Upper lobe of left lung (tissue), 4 donors: Measurements from ENCODE around the gene PCBP4.

Experiments used
- EP300 ChIP-seq, 4 donors: sonication (generic); formaldehyde crosslinking; IDR thresholded peaks; one replicate each; pipeline ENCODE4 v1.5.1; 2017; ENCODE audit warnings: antibody characterized with exemption in 4 of 4, control low read depth in 2 of 4
- POLR2A ChIP-seq, 4 donors: fragments of 450-650 bp; IDR thresholded peaks; one replicate each; pipeline ENCODE4 v1.5.1; 2016 to 2017; ENCODE audit warnings: antibody characterized with exemption in 4 of 4, mild to moderate bottlenecking in 2 of 4
- POLR2AphosphoS5 ChIP-seq, 2 donors: sonication (generic); formaldehyde crosslinking; IDR thresholded peaks; one replicate each; pipeline ENCODE4 v1.5.1; 2017; ENCODE audit warnings: antibody characterized with exemption in 2 of 2
- TF ChIP-seq, protein P1 (sequence below), 6 experiments: fragments of 450-650 bp in 4 of 6; fragments of 200-600 bp in 2 of 6; sonication (generic) in 2 of 6; IDR thresholded peaks; one replicate each; pipeline ENCODE4 v1.5.1; 2016 to 2019; ENCODE audit warnings: antibody characterized with exemption in 6 of 6

DNA sequence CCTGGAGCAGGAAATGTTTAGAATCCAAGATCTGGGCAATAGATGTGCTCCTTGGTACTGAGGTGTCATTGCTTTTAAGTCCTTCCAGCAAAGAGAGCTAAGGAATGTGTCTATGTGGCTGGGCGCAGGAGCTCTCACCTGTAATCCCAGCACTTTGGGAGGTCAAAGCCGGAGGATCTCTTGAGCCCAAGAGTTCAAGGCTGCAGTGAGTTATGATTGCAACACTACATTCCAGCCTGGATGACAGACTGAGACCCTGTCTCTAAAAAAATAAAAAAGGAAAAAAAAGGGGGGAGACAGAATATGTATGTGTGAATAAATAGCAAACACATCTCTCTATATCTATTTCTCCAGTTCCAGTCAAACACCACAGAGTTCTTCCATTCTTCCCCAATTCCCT lies 16.4 kb downstream of the PCBP4 start:
- no peak for TF ChIP-seq POLR2AphosphoS5 (IDR thresholded peaks at IDR 0.05)
- TF ChIP-seq POLR2A (IDR thresholded peaks at IDR 0.05) = no peak
- TF ChIP-seq, protein P1, sequence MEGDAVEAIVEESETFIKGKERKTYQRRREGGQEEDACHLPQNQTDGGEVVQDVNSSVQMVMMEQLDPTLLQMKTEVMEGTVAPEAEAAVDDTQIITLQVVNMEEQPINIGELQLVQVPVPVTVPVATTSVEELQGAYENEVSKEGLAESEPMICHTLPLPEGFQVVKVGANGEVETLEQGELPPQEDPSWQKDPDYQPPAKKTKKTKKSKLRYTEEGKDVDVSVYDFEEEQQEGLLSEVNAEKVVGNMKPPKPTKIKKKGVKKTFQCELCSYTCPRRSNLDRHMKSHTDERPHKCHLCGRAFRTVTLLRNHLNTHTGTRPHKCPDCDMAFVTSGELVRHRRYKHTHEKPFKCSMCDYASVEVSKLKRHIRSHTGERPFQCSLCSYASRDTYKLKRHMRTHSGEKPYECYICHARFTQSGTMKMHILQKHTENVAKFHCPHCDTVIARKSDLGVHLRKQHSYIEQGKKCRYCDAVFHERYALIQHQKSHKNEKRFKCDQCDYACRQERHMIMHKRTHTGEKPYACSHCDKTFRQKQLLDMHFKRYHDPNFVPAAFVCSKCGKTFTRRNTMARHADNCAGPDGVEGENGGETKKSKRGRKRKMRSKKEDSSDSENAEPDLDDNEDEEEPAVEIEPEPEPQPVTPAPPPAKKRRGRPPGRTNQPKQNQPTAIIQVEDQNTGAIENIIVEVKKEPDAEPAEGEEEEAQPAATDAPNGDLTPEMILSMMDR (IDR thresholded peaks at IDR 0.05) = no peak
- no peak for TF ChIP-seq EP300 (IDR thresholded peaks at IDR 0.05)
